ENCODE data around the gene OR4D2.

DNA sequence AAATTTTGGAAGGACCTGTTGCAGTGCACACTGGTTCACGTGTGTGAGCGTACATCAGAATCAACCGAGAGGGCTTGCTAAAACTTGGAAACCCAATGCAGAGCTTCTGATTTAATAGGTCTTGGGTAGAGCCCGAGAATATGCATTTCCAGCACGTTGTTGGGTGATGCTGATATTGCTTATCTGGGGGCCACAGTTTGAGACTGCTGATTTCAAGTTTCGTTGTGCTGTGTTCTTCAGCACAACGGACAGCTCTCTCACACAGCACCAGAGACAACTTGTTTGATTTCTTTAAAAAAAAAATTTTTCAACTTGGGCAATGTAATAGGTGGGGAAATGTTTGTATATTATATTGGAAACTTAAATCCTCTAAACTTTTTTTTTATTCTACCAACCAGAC is 9.4 kb downstream of the OR4D2 start:
- TF ChIP-seq, protein P1, sequence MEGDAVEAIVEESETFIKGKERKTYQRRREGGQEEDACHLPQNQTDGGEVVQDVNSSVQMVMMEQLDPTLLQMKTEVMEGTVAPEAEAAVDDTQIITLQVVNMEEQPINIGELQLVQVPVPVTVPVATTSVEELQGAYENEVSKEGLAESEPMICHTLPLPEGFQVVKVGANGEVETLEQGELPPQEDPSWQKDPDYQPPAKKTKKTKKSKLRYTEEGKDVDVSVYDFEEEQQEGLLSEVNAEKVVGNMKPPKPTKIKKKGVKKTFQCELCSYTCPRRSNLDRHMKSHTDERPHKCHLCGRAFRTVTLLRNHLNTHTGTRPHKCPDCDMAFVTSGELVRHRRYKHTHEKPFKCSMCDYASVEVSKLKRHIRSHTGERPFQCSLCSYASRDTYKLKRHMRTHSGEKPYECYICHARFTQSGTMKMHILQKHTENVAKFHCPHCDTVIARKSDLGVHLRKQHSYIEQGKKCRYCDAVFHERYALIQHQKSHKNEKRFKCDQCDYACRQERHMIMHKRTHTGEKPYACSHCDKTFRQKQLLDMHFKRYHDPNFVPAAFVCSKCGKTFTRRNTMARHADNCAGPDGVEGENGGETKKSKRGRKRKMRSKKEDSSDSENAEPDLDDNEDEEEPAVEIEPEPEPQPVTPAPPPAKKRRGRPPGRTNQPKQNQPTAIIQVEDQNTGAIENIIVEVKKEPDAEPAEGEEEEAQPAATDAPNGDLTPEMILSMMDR (IDR thresholded peaks at IDR 0.05), result no peak
- TF ChIP-seq POLR2AphosphoS5 (IDR thresholded peaks at IDR 0.05; ENCODE audit: insufficient read depth in 1 of 2, low read depth in 1 of 2) (no peak), POLR2A (IDR thresholded peaks at IDR 0.05) (no peak)

All from vagina (tissue), 2 donors.